GM12891 (cell line): ENCODE results near the gene EHBP1.

ENCODE experiments used
- POLR2A ChIP-seq: IDR thresholded peaks from 2 replicates; pipeline ENCODE4 v1.6.1; 2011; ENCODE audit warnings: low read depth, low read length, control low read depth
- POLR2AphosphoS5 ChIP-seq: IDR thresholded peaks from 2 replicates; pipeline ENCODE4 v1.6.1; 2011; ENCODE audit warnings: low read depth, low read length, control low read depth
- POU2F2 ChIP-seq: IDR thresholded peaks from 2 replicates; pipeline ENCODE4 v1.6.1; 2011; ENCODE audit warnings: low read depth, mild to moderate bottlenecking, control low read depth, low read length, moderate library complexity
- SPI1 ChIP-seq: IDR thresholded peaks from 2 replicates; pipeline ENCODE4 v1.6.1; 2011; ENCODE audit warnings: low read depth, low read length, control low read depth
- TAF1 ChIP-seq: IDR thresholded peaks from 2 replicates; pipeline ENCODE4 v1.6.1; 2011; ENCODE audit warnings: low read depth, low read length, control low read depth

GRCh38 chr2:62870966-62871365 lies 165.5 kb downstream of the EHBP1 start:
- TF ChIP-seq POLR2A (no peak), TAF1 (no peak), POLR2AphosphoS5 (no peak), SPI1 (no peak), POU2F2 (no peak)
